Left ventricle myocardium superior (tissue), 1 donor: ENCODE results near the gene DYNLL2. TPM values are rescaled to one million over a fixed set of nuclear protein-coding genes. Genes with fewer than 3 reads are reported as not detected.
"Not testable (repeated sequence)": the region's sequence is repeated elsewhere in the genome, so short reads cannot be mapped to it uniquely, and the experiment has no call there.

Experiments
- ATAC-seq: fragments of 200-7000 bp; cut with Tn5 transposase; one replicate; pipeline ENCODE4 v1.9.1; 2020; ENCODE audit warnings: mild to moderate bottlenecking, moderate library complexity
- DNase-seq: peaks from one replicate; pipeline ENCODE4 v3.0.0-alpha.2; 2020
- intact Hi-C: fragments of 100-400 bp; cut with micrococcal nuclease; formaldehyde crosslinking; loops from one replicate; pipeline ENCODE4 v1.11.0; 2022
- total RNA-seq: library from RNA; stranded (reverse); fragmentation: NEBNext Ultra II Directional; extraction: Animal tissue kit (Norgen Biotek cat#: 25700); gene quantifications from one replicate; pipeline ENCODE4 v1.2.1, GENCODE V29; 2021
- donor health status: DM: no; HTN: yes; CAD: no; lungs with severe emphysema.

Gene DYNLL2
- total RNA-seq, 1 donor from 2014 or later: 80.5 TPM

- DNase-seq (no peak), ATAC-seq (no peak)
- intact Hi-C loops: no loop called here
Measured at GRCh38 chr17:58094118-58094517, 10.9 kb downstream of the DYNLL2 start.

GRCh38 chr17:58096892-58097291 is 13.7 kb downstream of the DYNLL2 start:
- DNase-seq: no peak
- ATAC-seq: no peak
- intact Hi-C loops: no loop called here

- intact Hi-C loops: no loop called here
Measured at GRCh38 chr17:58097384-58098088, 14.3 kb downstream of the DYNLL2 start.

GRCh38 chr17:58100506-58100905 is 17.3 kb downstream of the DYNLL2 start:
- intact Hi-C loops: no loop called here
- DNase-seq (no peak), ATAC-seq (no peak)

More at GRCh38 chr17:58097384-58098088, 14.3 kb downstream of the DYNLL2 start:
- DNase-seq (no peak), ATAC-seq (peak; percentile 69)

GRCh38 chr17:58101898-58102297 is 18.7 kb downstream of the DYNLL2 start:
- DNase-seq, intact Hi-C loops, ATAC-seq: not testable (repeated sequence)

- no peak for ATAC-seq
- intact Hi-C loops: no loop called here
- no peak for DNase-seq
Measured at GRCh38 chr17:58105093-58105492, 21.9 kb downstream of the DYNLL2 start.

GRCh38 chr17:58107306-58107705 is 24.1 kb downstream of the DYNLL2 start:
- ATAC-seq (no peak), DNase-seq (no peak)
- intact Hi-C loops: no loop called here

GRCh38 chr17:58109197-58109596 is 26.0 kb downstream of the DYNLL2 start:
- DNase-seq (no peak), ATAC-seq (no peak)
- intact Hi-C loops: no loop called here

- no peak for ATAC-seq
- intact Hi-C loops: loop anchor here (10.0 kb wide), 2 partner anchors 105 to 255 kb away; partner anchors contain the start of genes MRPS23 and SRSF1
- no peak for DNase-seq
Measured at GRCh38 chr17:58110012-58110411, 26.8 kb downstream of the DYNLL2 start.

GRCh38 chr17:58111676-58112075 is 28.5 kb downstream of the DYNLL2 start:
- no peak for DNase-seq
- intact Hi-C loops: loop anchor here (10.0 kb wide), 2 partner anchors 107 to 257 kb away; partner anchors contain the start of genes MRPS23 and SRSF1
- ATAC-seq: no peak

- ATAC-seq (peak; percentile 87), DNase-seq (peak; percentile 80)
- intact Hi-C loops: loop anchor here (10.0 kb wide), 2 partner anchors 108 to 258 kb away; partner anchors contain the start of genes MRPS23 and SRSF1
Measured at GRCh38 chr17:58112970-58113631, 29.9 kb downstream of the DYNLL2 start.

GRCh38 chr17:58113947-58114346 is 30.7 kb downstream of the DYNLL2 start:
- ATAC-seq (no peak), DNase-seq (no peak)
- intact Hi-C loops: loop anchor here (10.0 kb wide), 2 partner anchors 109 to 259 kb away; partner anchors contain the start of genes MRPS23 and SRSF1

- DNase-seq (no peak), ATAC-seq (no peak)
- intact Hi-C loops: loop anchor here (10.0 kb wide), 2 partner anchors 113 to 263 kb away; partner anchors contain the start of genes MRPS23 and SRSF1
Measured at GRCh38 chr17:58117382-58117781, 34.2 kb downstream of the DYNLL2 start.

GRCh38 chr17:58119491-58119890 is 36.3 kb downstream of the DYNLL2 start:
- intact Hi-C loops: loop anchor here (10.0 kb wide), 2 partner anchors 115 to 265 kb away; partner anchors contain the start of genes MRPS23 and SRSF1
- DNase-seq: no peak
- ATAC-seq: no peak

- DNase-seq: no peak
- ATAC-seq: no peak
- intact Hi-C loops: no loop called here
Measured at GRCh38 chr17:58120195-58120822, 37.1 kb downstream of the DYNLL2 start.

GRCh38 chr17:58121925-58122324 is 38.7 kb downstream of the DYNLL2 start:
- no peak for ATAC-seq
- DNase-seq: no peak
- intact Hi-C loops: no loop called here

GRCh38 chr17:58127846-58128245 is 44.6 kb downstream of the DYNLL2 start:
- intact Hi-C loops: no loop called here
- DNase-seq: no peak
- no peak for ATAC-seq

- intact Hi-C loops, ATAC-seq, DNase-seq: not testable (repeated sequence)
Measured at GRCh38 chr17:58132697-58133096, 49.5 kb downstream of the DYNLL2 start.

- intact Hi-C loops: no loop called here
- no peak for ATAC-seq
- no peak for DNase-seq
Measured at GRCh38 chr17:58136669-58137279, 53.6 kb downstream of the DYNLL2 start.
